GM12891 (cell line): ENCODE data around the gene RBBP8NL.

ENCODE experiments used
- DNase-seq: peaks from one replicate; pipeline ENCODE4 v3.0.0; 2011; ENCODE audit warnings: low spot score; ENCODE audit not compliant: insufficient read length
- FAIRE-seq: peaks from 2 replicates; lab custom pipeline; 2011; peaks lifted over from hg19 to GRCh38; lab: Jason Lieb, UNC
- PAX5 ChIP-seq: IDR thresholded peaks from 2 replicates; pipeline ENCODE4 v1.6.1; 2011; ENCODE audit warnings: low read length, moderate library complexity, mild to moderate bottlenecking; ENCODE audit not compliant: insufficient read depth, severe bottlenecking
- POLR2A ChIP-seq: IDR thresholded peaks from 2 replicates; pipeline ENCODE4 v1.6.1; 2011; ENCODE audit warnings: low read depth, low read length, control low read depth
- POLR2AphosphoS5 ChIP-seq: IDR thresholded peaks from 2 replicates; pipeline ENCODE4 v1.6.1; 2011; ENCODE audit warnings: low read depth, low read length, control low read depth
- POU2F2 ChIP-seq: IDR thresholded peaks from 2 replicates; pipeline ENCODE4 v1.6.1; 2011; ENCODE audit warnings: low read depth, mild to moderate bottlenecking, control low read depth, low read length, moderate library complexity
- SPI1 ChIP-seq: IDR thresholded peaks from 2 replicates; pipeline ENCODE4 v1.6.1; 2011; ENCODE audit warnings: low read depth, low read length, control low read depth
- TAF1 ChIP-seq: IDR thresholded peaks from 2 replicates; pipeline ENCODE4 v1.6.1; 2011; ENCODE audit warnings: low read depth, low read length, control low read depth

Gene RBBP8NL

GRCh38 chr20:62413896-62414481 is 13.3 kb downstream of the RBBP8NL start:
- DNase-seq (no peak), FAIRE-seq (no peak)
- TF ChIP-seq POLR2A (no peak), POLR2AphosphoS5 (no peak), SPI1 (no peak), TAF1 (no peak), PAX5 (no peak), POU2F2 (no peak)

- FAIRE-seq (no peak), DNase-seq (no peak)
- no peak for TF ChIP-seq POLR2A
- TF ChIP-seq TAF1 = no peak
- no peak for TF ChIP-seq POU2F2
- TF ChIP-seq SPI1 = no peak
- TF ChIP-seq PAX5 = no peak
Measured at GRCh38 chr20:62413025-62413570, 14.2 kb downstream of the RBBP8NL start.

GRCh38 chr20:62412194-62413024 is 14.9 kb downstream of the RBBP8NL start:
- TF ChIP-seq POU2F2 (no peak), SPI1 (no peak), TAF1 (no peak), POLR2AphosphoS5 (no peak), POLR2A (no peak), PAX5 (no peak)

GRCh38 chr20:62411479-62412193 is 15.7 kb downstream of the RBBP8NL start:
- TF ChIP-seq TAF1 (no peak), POU2F2 (no peak), PAX5 (no peak), POLR2AphosphoS5 (no peak), POLR2A (no peak), SPI1 (no peak)
- DNase-seq (no peak), FAIRE-seq (no peak)

More at GRCh38 chr20:62412194-62413024, 14.9 kb downstream of the RBBP8NL start:
- FAIRE-seq (no peak), DNase-seq (no peak)

GRCh38 chr20:62410746-62411478 is 16.4 kb downstream of the RBBP8NL start:
- FAIRE-seq (no peak), DNase-seq (no peak)
- TF ChIP-seq POU2F2 (no peak), POLR2AphosphoS5 (no peak), TAF1 (no peak), SPI1 (no peak), PAX5 (no peak), POLR2A (no peak)

GRCh38 chr20:62409931-62410745 is 17.2 kb downstream of the RBBP8NL start:
- DNase-seq (peak; percentile 74), FAIRE-seq (peak; percentile 80)
- TF ChIP-seq POLR2AphosphoS5 (no peak), PAX5 (no peak), TAF1 (no peak), SPI1 (no peak), POU2F2 (no peak)

- DNase-seq = no peak
- FAIRE-seq = no peak
- TF ChIP-seq POU2F2 (no peak), PAX5 (no peak), SPI1 (no peak), TAF1 (no peak), POLR2A (no peak), POLR2AphosphoS5 (no peak)
Measured at GRCh38 chr20:62409086-62409853, 18.1 kb downstream of the RBBP8NL start.

GRCh38 chr20:62408640-62409039 is 18.7 kb downstream of the RBBP8NL start:
- no peak for FAIRE-seq
- TF ChIP-seq POLR2AphosphoS5 (no peak), POU2F2 (no peak), PAX5 (no peak), TAF1 (no peak), SPI1 (no peak), POLR2A (no peak)
- no peak for DNase-seq
